C4-2B (cell line): ENCODE measurements around the gene VPS72.

ENCODE experiments used
- H3K27ac ChIP-seq: fragments of 450-650 bp; 2 replicates; pipeline ENCODE4 v1.5.1; 2017
- ZFX ChIP-seq: fragments of 450-650 bp; IDR thresholded peaks from 2 replicates; pipeline ENCODE4 v1.6.1; 2017
- TF ChIP-seq, protein P1 (sequence below): fragments of 450-650 bp; conservative IDR thresholded peaks from 2 replicates; pipeline ENCODE4 v1.5.1; 2017; ENCODE audit warnings: mild to moderate bottlenecking

VPS72 gene

GRCh38 chr1:151175041-151175741 is 14.8 kb downstream of the VPS72 start:
- H3K27ac ChIP-seq: no peak overlapping the region
- TF ChIP-seq, protein P1, sequence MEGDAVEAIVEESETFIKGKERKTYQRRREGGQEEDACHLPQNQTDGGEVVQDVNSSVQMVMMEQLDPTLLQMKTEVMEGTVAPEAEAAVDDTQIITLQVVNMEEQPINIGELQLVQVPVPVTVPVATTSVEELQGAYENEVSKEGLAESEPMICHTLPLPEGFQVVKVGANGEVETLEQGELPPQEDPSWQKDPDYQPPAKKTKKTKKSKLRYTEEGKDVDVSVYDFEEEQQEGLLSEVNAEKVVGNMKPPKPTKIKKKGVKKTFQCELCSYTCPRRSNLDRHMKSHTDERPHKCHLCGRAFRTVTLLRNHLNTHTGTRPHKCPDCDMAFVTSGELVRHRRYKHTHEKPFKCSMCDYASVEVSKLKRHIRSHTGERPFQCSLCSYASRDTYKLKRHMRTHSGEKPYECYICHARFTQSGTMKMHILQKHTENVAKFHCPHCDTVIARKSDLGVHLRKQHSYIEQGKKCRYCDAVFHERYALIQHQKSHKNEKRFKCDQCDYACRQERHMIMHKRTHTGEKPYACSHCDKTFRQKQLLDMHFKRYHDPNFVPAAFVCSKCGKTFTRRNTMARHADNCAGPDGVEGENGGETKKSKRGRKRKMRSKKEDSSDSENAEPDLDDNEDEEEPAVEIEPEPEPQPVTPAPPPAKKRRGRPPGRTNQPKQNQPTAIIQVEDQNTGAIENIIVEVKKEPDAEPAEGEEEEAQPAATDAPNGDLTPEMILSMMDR: no peak
- no peak for TF ChIP-seq ZFX

GRCh38 chr1:151171190-151171589 is 18.8 kb downstream of the VPS72 start:
- TF ChIP-seq ZFX: no peak
- TF ChIP-seq, protein P1: no peak
- H3K27ac ChIP-seq: no peak overlapping the region

GRCh38 chr1:151167116-151167515 is 22.9 kb downstream of the VPS72 start:
- peak overlapping the region; percentile 74 for H3K27ac ChIP-seq
- TF ChIP-seq ZFX: no peak
- TF ChIP-seq, protein P1: no peak

DNA sequence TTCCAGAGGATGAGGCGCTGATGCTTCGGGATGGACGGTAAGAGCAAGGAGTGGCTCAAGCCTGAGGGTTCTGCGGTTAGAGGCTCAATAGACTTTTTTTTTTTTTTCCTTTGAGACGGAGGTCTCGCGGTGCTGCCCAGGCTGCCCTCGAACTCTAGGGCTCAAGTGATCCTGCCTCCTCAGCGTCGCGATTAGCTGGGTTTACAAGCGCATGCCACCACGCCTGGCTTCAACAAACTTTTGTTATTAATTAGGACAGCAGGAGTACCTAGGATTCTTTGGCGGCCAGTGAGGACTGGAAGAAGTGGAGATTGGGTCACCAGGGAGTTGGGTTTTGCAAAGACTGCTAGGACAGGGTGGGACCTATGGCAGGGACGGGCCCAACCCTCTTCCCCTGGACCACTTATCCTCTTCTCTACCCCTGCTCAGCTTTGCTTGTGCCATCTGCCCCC is 23.5 kb downstream of the VPS72 start:
- no peak for TF ChIP-seq ZFX
- TF ChIP-seq, protein P1: no peak

DNA sequence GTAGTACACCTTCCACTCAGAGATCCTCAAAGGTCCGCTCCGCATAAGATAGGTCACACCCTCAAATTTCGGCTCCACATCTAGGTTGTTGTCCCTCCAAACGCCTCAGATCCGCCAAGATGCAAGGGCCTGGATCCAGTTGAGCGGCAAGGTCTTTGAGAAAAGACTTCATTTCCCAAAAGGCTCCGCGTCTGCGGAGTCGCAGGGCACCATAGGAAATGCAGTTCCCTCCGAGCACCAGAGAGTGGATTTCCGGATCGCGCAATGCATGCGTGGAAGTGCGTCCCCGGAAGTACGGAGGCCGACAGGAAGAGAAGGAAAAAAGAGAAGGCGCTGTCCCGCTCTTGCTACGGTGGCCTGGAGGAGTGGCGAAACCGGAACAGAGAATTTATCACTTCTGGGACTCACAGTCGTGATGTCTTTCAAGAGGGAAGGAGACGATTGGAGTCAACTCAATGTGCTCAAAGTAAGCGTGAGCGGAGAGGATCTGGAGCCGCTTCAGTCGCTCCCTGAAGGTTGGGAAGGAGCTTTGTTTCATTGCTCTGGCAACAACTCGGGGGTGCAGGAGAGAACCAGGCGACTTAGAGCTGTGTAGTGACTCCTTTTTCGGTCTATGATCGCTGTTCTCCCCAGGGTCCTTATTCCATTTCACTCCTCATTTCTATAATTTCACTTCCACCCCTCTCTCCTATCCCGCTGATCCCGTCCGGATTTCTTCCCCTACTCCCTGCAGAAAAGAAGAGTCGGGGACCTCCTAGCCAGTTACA is 24.1 kb downstream of the VPS72 start, which contains the start of the genes LYSMD1 and SCNM1:
Gene LYSMD1 (minus strand): TSS at position 165 of the 767 bp plus-strand sequence. CDS start 644 bp downstream, outside the sequence.
Gene SCNM1 (plus strand): TSS at position 407 of the 767 bp plus-strand sequence. CDS start 9 bp downstream, at position 416.
- peak within 1 kb of the TSS; percentile 74 for H3K27ac ChIP-seq

More for the DNA sequence above, 23.5 kb downstream of the VPS72 start:
- H3K27ac ChIP-seq: peak overlapping the region; percentile 74

GRCh38 chr1:151165281-151165737 is 24.7 kb downstream of the VPS72 start:
- peak overlapping the region; percentile 74 for H3K27ac ChIP-seq
- no peak for TF ChIP-seq ZFX
- TF ChIP-seq, protein P1: no peak

More for the DNA sequence above, 24.1 kb downstream of the VPS72 start, which contains the start of the genes LYSMD1 and SCNM1:
- TF ChIP-seq, protein P1: no peak
- TF ChIP-seq ZFX: peak; percentile 89
